ENCODE measurements around the gene FUT1. TPM values are rescaled to one million over a fixed set of nuclear protein-coding genes. Genes with fewer than 3 reads are reported as not detected.

The FUT1 gene
- polyA plus RNA-seq, 4 donors: 0.67 to 3.5 (median 3.2) TPM

GRCh38 chr19:48742096-48742495, 10.3 kb downstream of the FUT1 start:
- no peak for DNase-seq (ENCODE audit: low read depth in 4 of 4, low spot score in 3 of 4)

- no peak for DNase-seq (ENCODE audit: low read depth in 4 of 4, low spot score in 3 of 4)
These were observed 11.1 kb downstream of the FUT1 start for GRCh38 chr19:48741129-48741999.

GRCh38 chr19:48740164-48740972, 12.1 kb downstream of the FUT1 start, which contains the start of gene RASIP1:
Gene RASIP1 (minus strand): TSS chr19:48740610. CDS start chr19:48740282, 328 bp downstream.
- no peak for DNase-seq (ENCODE audit: low read depth in 4 of 4, low spot score in 3 of 4)

- DNase-seq (ENCODE audit: low read depth in 4 of 4, low spot score in 3 of 4): no peak
These were observed 12.9 kb downstream of the FUT1 start for GRCh38 chr19:48739404-48740163.

DNA sequence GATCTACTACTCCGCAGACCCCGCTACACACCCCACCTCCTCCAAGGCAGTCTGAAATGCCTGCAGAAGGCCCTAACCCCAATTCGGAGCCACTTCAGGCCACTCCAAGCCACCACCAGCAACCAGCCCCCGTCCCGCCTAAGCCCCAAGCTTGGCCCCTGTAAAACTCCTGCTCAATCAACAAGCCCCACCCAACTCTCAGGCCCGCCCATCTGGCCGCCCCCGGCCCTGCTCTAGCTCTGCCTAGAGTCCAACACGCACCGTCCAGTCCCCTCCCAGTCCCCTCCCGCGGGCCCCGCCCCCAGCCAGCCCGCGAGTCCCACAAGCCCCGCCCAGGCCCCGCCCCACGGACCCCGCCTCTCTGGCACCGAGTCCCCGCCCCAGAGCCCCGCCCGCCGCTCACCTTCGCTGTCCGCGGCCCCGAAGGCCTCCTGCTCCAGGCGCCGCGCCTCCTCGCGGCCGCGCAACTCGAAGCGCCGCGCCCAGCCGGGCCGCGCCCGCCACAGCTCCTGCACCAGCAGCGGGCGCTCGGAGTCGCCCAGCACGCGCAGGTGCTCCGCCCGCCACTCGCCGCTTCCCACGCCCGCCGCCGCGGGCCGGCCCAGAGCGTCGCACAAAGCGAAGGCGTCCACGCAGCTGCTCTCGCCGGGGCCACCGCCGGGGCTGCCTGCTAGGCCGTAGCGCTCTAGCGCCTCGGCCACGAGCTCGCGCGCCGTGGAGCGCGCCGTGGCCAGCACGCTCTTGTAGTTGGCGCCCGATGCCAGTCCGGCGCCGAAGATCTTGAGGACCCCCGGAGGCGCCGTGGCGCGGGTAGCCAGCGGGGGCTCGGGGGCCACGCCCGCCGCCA, 13.7 kb downstream of the FUT1 start:
- DNase-seq (ENCODE audit: low read depth in 4 of 4, low spot score in 3 of 4): peak in 1 of 4 donors; percentile 83

DNA sequence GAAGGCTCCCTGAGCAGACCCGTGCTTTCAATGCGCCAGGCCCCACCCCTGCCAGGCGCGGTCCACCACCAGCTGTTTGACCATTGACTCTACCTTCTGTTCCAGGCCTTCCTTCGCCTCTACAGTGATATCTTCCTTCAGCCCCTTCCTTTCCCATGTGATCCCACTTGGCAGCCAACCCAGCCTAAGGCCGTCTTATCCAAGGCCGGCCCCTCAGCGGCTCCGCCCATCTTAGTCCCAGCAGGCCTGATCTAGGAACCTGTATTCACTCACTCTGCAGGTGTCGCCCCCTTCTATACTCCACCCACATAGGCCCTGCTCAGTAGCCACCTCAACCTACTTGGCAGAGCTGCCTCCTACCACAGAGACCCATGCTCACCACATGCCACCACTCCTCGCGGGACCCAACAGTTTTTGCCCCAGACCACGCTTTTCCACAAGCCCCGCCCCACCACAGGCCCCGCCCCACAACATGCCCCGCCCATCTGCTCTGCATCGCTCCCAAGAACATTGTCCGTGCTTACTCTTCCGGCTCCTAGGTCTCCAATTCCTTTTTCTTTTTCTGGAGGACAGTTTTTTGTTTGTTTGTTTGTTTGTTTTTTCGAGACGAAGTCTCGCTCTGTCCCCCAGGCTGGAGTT, 15.0 kb downstream of the FUT1 start:
- DNase-seq (ENCODE audit: low read depth in 4 of 4, low spot score in 3 of 4): no peak

DNA sequence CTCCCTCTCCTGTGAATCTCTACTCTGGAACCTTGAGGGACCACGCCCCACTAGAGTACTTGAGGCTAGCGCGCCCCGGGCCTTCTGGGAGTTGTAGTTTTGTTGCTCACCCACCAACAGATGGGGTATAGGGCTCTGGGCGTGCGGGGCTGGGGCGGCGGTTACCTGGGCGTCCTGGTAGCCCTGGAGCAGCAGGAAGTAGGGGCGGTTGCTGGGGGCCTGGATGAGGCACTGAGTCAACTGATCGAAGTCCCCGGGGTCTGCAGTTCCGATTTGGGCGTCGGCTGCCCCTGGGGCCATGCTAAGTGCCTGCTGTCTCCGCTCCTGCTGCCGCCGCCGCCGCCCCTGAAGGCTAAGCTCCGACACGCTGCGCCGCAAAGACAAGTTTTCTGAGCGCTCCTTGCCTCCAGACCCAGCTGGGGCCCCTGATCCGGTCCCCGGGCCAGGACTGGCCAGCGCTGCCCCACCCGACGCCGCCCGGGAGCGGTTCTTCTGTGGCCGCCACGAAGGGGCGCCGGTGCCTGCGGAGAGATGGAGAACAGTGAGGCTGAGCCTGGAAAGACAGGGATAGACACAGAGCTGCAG, 17.3 kb downstream of the FUT1 start:
- DNase-seq (ENCODE audit: low read depth in 4 of 4, low spot score in 3 of 4): no peak

- DNase-seq (ENCODE audit: low read depth in 4 of 4, low spot score in 3 of 4): no peak
These were observed 17.8 kb downstream of the FUT1 start for GRCh38 chr19:48734625-48735024.

GRCh38 chr19:48731452-48731851, 21.0 kb downstream of the FUT1 start:
- no peak for DNase-seq (ENCODE audit: low read depth in 4 of 4, low spot score in 3 of 4)

DNA sequence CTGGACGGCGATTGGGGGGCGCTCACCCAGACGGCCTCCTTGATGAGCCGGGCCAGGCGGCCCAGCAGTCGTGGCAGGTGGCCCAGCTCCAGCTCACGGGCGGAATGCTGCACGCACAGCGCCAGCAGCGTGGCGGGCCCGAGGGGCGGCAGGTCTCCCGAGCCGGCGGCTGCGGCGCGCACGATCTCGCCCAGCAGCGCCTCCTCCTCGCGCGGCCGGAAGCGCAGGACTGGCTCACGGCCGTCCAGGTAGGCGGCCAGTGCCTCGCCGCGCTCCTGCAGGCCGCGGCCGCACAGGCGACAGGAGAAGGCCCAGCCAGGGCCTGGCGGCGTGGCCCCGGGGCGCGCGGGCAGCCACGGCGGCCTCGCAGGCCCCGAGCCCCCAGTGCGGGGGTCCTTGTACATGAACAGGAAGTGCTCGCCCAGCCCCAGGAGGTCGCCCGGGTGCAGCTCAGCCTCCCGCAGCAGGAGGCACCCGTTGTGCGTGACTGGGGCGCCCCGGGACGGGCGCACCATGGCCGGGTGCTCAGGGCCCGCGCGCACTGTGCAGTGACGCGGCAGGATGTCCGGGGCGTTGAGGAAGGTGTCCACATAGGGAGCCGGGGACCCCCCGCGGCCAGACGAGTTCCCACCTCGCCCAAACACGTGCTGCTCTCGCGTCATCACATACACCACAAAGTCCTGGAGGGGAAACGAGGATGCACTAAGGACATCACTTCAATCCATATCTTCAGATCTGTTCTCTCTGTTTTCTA, 23.4 kb downstream of the FUT1 start:
- DNase-seq (ENCODE audit: low read depth in 4 of 4, low spot score in 3 of 4): no peak

DNA sequence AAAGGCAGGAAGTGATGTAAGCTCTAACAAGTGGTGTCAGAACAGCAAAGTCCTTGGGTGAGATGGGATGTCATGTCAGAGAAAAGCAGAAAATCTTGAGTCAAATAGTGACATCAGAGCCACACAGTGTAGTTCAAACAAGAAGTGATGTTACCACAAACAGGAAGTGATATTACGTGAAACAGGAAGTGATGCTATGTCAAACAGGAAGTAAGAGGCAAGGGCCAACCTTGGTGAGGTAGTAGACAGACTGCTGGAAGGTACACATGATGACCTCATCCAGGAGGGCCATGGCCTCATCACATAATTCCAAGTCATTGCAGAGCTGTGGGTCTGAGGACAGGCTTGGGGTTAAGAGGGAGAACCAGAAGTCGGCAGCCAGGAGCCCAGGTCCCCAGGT, 25.9 kb downstream of the FUT1 start:
- DNase-seq (ENCODE audit: low read depth in 4 of 4, low spot score in 3 of 4): no peak

GRCh38 chr19:48724796-48725753, 27.4 kb downstream of the FUT1 start:
- peak in 3 of 4 donors; percentile 80 to 83 (median 81) for DNase-seq (ENCODE audit: low read depth in 4 of 4, low spot score in 3 of 4)

DNA sequence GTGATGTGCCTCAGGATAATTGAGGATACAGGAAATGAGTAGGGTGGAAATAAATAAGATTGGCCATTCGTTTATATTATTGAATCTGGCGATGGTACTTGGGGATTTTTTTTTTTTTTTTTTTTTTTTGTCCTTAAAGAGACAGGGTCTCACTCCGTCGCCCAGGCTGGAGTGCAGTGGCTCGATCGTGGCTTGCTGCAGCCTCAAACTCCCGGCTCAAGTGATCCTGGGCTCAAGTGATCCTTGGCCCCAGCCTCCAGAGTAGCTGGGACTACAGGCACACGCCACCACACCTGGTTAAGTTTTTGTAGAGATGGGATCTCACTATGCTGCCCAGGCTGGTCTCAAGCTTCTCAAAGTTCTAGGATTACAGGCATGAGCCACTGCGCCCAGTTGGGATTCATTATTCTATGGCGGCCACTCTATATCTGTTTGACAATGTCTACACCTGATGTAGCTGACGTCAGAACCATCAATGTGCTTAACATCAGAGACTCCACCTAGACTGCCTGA, 30.2 kb downstream of the FUT1 start:
- no peak for DNase-seq (ENCODE audit: low read depth in 4 of 4, low spot score in 3 of 4)

DNA sequence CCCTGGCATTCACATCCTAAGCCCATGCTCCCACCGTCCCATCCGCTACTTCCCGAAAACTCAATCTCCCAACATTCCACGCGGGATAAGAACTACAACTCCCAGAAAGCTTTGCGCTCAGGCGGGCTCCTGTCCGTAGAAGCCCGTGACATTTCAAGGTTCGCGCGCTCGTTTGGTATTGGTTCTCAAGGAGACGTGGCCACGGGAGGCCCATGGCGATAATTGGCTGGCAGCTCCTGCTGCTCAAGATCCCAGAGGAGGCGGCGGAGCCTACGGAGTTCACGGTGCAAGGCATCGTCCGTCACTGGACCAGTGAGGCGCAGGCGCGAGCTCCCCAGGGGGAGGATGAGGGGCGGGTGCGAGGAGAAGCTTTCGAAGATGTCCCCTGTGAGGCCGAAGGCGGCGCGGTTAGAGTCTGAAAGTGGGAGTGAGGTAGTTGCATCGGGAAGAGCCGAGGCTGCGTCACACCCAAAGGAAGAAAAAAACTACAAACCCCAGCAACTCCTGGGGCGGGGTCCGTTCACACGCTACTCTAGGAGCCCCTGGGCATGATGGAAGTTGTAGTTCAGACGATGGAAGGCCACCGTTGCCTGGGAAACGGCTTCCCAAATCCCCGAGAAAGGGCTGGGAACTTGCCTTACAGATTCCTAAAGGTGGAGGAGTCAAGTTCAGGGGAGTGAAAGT, 31.7 kb downstream of the FUT1 start:
- peak; percentile 99 to 100 (median 100) for DNase-seq (ENCODE audit: low read depth in 4 of 4, low spot score in 3 of 4)

DNA sequence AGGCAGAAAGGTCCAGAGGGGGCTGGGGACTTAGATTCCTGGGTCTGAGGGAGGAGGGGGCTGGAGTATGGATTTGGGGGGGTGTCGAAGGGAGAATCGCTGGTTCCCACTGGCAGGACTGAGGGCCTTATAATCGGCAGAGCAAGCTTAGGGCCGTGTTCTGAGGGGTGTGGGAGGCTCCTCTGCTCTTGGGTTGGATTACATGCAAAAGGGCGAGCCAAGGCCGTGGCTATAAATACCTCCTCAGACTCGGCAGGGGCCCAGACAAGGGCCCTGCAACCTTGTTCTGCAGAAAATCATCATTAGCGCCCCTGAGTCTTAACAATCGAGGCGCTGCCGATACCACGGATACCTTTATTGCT, 32.2 kb downstream of the FUT1 start:
- DNase-seq (ENCODE audit: low read depth in 4 of 4, low spot score in 3 of 4): no peak
